AG09309 (cell line): Measurements from ENCODE around the gene IRF6.

Source experiments
- DNase-seq: peaks from one replicate; pipeline ENCODE4 v3.0.0-alpha.2; 2010; ENCODE audit warnings: low read depth
- H3K4me3 ChIP-seq: 2 replicates; pipeline ENCODE4 v1.5.1; 2011; ENCODE audit warnings: mild to moderate bottlenecking, low read depth, low read length, moderate library complexity; ENCODE audit not compliant: control insufficient read depth
- CTCF ChIP-seq: IDR thresholded peaks from 2 replicates; pipeline ENCODE4 v1.5.1; 2011; ENCODE audit warnings: mild to moderate bottlenecking, low read depth, low read length, inconsistent platforms; ENCODE audit not compliant: insufficient read depth, control insufficient read depth; ENCODE audit errors: missing control alignments

IRF6 gene

GRCh38 chr1:209756615-209757445 is 49.1 kb downstream of the IRF6 start:
- TF ChIP-seq CTCF = no peak
- DNase-seq = no peak
- H3K4me3 ChIP-seq = no peak overlapping the region

GRCh38 chr1:209755926-209756614 is 49.9 kb downstream of the IRF6 start, which contains the start of gene TRAF3IP3:
Gene TRAF3IP3 (plus strand): TSS chr1:209756053. CDS start chr1:209760040, 3,987 bp downstream.
- no peak within 1 kb of the TSS for H3K4me3 ChIP-seq
- no peak for DNase-seq
- TF ChIP-seq CTCF = no peak

- no peak for TF ChIP-seq CTCF
- no peak overlapping the region for H3K4me3 ChIP-seq
- no peak for DNase-seq
Observed at GRCh38 chr1:209755256-209755655, 50.7 kb downstream of the IRF6 start.

- no peak for DNase-seq
- TF ChIP-seq CTCF = no peak
- no peak overlapping the region for H3K4me3 ChIP-seq
Observed at GRCh38 chr1:209752890-209753289, 53.1 kb downstream of the IRF6 start.

GRCh38 chr1:209751627-209752231 is 54.2 kb downstream of the IRF6 start:
- TF ChIP-seq CTCF = no peak
- H3K4me3 ChIP-seq = no peak overlapping the region
- DNase-seq = no peak

GRCh38 chr1:209749670-209750323 is 56.1 kb downstream of the IRF6 start:
- no peak for TF ChIP-seq CTCF
- no peak for DNase-seq
- H3K4me3 ChIP-seq = no peak overlapping the region
